AG09319 (cell line): ENCODE measurements around the gene MUSTN1.

Source experiments
- DNase-seq: peaks from one replicate; pipeline ENCODE4 v3.0.0-alpha.2; 2010; ENCODE audit warnings: low read depth; ENCODE audit errors: extremely low read depth
- CTCF ChIP-seq: IDR thresholded peaks from 2 replicates; pipeline ENCODE4 v1.5.1; 2011; ENCODE audit warnings: low read depth, mild to moderate bottlenecking, inconsistent platforms, low read length, moderate library complexity

The MUSTN1 gene

GRCh38 chr3:52791366-52791765 is 43.5 kb downstream of the MUSTN1 start:
- TF ChIP-seq CTCF, result no peak
- no peak for DNase-seq

DNA sequence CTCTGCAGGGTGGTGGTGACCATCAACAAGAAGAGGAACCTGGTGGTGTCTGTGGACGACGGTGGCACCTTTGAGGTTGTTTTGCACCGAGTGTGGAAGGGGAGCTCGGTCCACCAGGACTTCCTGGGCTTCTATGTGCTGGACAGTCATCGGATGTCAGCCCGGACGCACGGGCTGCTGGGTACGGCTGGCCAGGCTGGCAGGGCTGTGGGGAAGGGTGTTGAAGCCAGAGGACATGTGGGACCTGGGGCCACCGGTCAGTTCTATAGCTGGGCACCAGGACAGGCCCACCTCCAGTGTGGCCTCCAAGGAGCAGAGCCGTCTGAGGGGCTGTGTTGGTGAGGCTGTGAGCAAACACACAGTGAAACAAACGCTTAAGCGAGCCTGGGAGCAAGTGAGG is 44.1 kb downstream of the MUSTN1 start:
- DNase-seq, result no peak
- no peak for TF ChIP-seq CTCF

GRCh38 chr3:52790337-52790736 is 44.5 kb downstream of the MUSTN1 start:
- no peak for DNase-seq
- TF ChIP-seq CTCF, result no peak

DNA sequence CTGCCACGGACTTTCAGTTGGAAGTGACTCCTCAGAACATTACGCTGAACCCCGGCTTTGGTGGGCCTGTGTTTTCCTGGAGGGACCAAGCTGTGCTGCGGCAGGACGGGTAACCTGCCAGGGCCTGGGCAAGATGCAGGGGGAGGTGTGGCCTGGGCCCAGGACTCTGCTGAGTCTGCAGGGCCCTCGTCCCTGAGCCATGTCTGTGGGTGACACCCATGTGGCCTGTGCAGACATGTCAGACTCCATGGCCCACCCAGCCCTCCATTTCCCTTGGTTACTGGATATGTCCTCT is 45.1 kb downstream of the MUSTN1 start:
- TF ChIP-seq CTCF, result no peak
- no peak for DNase-seq

DNA sequence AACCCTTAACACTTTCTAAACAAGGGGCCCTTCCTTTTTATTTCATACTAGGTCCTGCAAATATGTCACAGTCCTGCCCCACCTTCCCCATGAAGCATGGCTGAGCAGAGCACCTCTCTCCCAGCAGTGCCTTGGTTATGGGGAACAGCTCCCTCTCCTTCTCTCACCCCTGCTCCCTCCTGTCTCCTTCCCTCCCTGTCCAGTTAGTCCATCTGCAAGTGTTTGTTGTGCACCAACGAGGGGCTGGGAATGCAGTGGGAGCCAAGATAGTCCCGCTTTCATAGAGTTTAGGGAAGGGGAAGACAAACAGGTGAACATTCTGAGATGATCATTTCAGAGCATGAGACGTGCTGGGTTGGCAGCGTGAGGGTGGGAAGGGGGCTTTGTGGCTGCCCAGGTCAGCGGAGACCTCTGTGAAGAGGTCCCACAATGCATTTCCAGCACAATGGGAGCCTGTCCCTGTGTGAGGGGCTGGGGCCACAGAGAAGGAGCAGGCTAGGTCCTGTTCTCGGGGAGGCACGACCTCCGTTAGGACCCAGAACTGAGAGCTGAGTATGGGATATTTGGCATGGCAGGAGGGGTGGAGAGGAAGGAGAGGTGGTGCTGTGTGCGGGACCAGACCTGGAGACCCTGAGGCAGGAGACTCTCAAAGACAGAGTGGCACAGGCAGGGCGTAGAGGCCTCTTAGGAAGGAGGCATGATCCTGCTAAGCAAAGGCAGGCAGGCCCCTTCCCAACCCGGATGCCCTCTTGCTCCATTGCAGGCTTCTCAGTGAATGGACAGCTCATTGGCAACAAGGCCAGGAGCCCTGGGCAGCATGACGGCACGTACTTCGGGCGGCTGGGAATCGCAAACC is 45.7 kb downstream of the MUSTN1 start:
- TF ChIP-seq CTCF, result no peak
- DNase-seq, result no peak

GRCh38 chr3:52787672-52788625 is 46.9 kb downstream of the MUSTN1 start:
- DNase-seq, result no peak
- TF ChIP-seq CTCF, result no peak

GRCh38 chr3:52787246-52787645 is 47.6 kb downstream of the MUSTN1 start:
- DNase-seq, result no peak
- no peak for TF ChIP-seq CTCF
